ENCODE data around the gene MAPKAPK2. TPM values are rescaled to one million over a fixed set of nuclear protein-coding genes. Genes with fewer than 3 reads are reported as not detected.

Gene MAPKAPK2
- total RNA-seq, 2 donors from 2014 or later = 27.1 to 67.0 TPM

- intact Hi-C loops (cut with DNase I) = no loop called here
- H3K4me1 ChIP-seq (replicated peaks) = no peaks in the 10 kb centered on the region
- WGBS = 90% methylated on average over 7 of the region's 7 CpGs
- DNase-seq (ENCODE audit: low spot score) = no peak
- TF ChIP-seq CTCF (IDR thresholded peaks at IDR 0.05) = no peak
- TF ChIP-seq POLR2A (IDR thresholded peaks at IDR 0.05) = no peak
- no peak for TF ChIP-seq POLR2AphosphoS5 (IDR thresholded peaks at IDR 0.05)
- no peaks in the 10 kb centered on the region for H3K27me3 ChIP-seq (replicated peaks; ENCODE audit: insufficient read depth)
- H3K27ac ChIP-seq = peak overlapping the region in 1 of 2 donors; percentile 22
- no peaks in the 10 kb centered on the region for H3K9me3 ChIP-seq
- H3K4me3 ChIP-seq = no peak overlapping the region
- no peaks in the 10 kb centered on the region for H3K36me3 ChIP-seq
Observed at GRCh38 chr1:206699000-206699586, 14.4 kb downstream of the MAPKAPK2 start.

- H3K27me3 ChIP-seq (replicated peaks; ENCODE audit: insufficient read depth) = no peaks in the 10 kb centered on the region
- intact Hi-C loops (cut with DNase I) = no loop called here
Observed at GRCh38 chr1:206699626-206700025, 14.9 kb downstream of the MAPKAPK2 start.

GRCh38 chr1:206700445-206701036 is 15.8 kb downstream of the MAPKAPK2 start:
- Histone ChIP-seq H3K4me3 (no peak overlapping the region), H3K27me3 (replicated peaks; ENCODE audit: insufficient read depth) (no peaks in the 10 kb centered on the region), H3K36me3 (no peaks in the 10 kb centered on the region), H3K27ac (peak overlapping the region in 1 of 2 donors; percentile 31), H3K4me1 (replicated peaks) (no peaks in the 10 kb centered on the region), H3K9me3 (no peaks in the 10 kb centered on the region)
- no peak for DNase-seq (ENCODE audit: low spot score)
- TF ChIP-seq CTCF (IDR thresholded peaks at IDR 0.05) (no peak), POLR2A (IDR thresholded peaks at IDR 0.05) (no peak), POLR2AphosphoS5 (IDR thresholded peaks at IDR 0.05) (no peak)
- intact Hi-C loops (cut with DNase I) = no loop called here
- 28% methylated on average over 2 of the region's 2 CpGs for WGBS

More at GRCh38 chr1:206699626-206700025, 14.9 kb downstream of the MAPKAPK2 start:
- no peaks in the 10 kb centered on the region for H3K9me3 ChIP-seq
- H3K4me3 ChIP-seq = no peak overlapping the region
- H3K4me1 ChIP-seq (replicated peaks) = no peaks in the 10 kb centered on the region
- peak overlapping the region in 1 of 2 donors; percentile 31 for H3K27ac ChIP-seq
- DNase-seq (ENCODE audit: low spot score) = no peak
- TF ChIP-seq POLR2AphosphoS5 (IDR thresholded peaks at IDR 0.05) (no peak), POLR2A (IDR thresholded peaks at IDR 0.05) (no peak), CTCF (IDR thresholded peaks at IDR 0.05) (no peak)
- 70% methylated on average over 4 of the region's 4 CpGs for WGBS
- H3K36me3 ChIP-seq = no peaks in the 10 kb centered on the region

DNA sequence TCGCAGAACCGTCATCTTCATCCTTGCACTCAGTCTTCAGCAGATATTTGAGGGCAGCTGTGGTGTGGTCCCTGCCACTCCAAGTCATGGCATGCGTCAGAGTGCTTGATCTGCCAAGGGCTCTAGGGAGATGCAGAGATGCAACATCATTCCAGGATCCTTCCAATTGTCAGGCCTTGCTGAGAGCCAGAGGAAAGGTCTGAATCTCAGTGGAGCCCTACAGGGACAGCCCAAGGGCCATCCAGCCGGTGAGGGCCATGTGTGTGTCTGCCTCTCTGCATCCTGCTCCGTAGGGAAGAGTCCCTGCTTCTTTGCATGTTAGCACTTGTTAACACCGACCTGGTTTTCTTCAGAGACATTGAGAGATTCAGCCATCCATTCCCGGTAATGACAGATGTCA is 17.6 kb downstream of the MAPKAPK2 start:
- intact Hi-C loops (cut with DNase I) = no loop called here
- WGBS = 69% methylated on average over 7 of the region's 7 CpGs
- TF ChIP-seq CTCF (IDR thresholded peaks at IDR 0.05) = no peak
- TF ChIP-seq POLR2A (IDR thresholded peaks at IDR 0.05) = no peak
- TF ChIP-seq POLR2AphosphoS5 (IDR thresholded peaks at IDR 0.05) = no peak

GRCh38 chr1:206702803-206703202 is 18.1 kb downstream of the MAPKAPK2 start:
- no peaks in the 10 kb centered on the region for H3K36me3 ChIP-seq
- TF ChIP-seq CTCF (IDR thresholded peaks at IDR 0.05) (no peak), POLR2AphosphoS5 (IDR thresholded peaks at IDR 0.05) (no peak), POLR2A (IDR thresholded peaks at IDR 0.05) (no peak)
- H3K4me3 ChIP-seq = no peak overlapping the region
- no peaks in the 10 kb centered on the region for H3K9me3 ChIP-seq
- no peaks in the 10 kb centered on the region for H3K27me3 ChIP-seq (replicated peaks; ENCODE audit: insufficient read depth)
- DNase-seq (ENCODE audit: low spot score) = no peak
- no peak overlapping the region for H3K27ac ChIP-seq
- 88% methylated on average over 1 of the region's 1 CpG for WGBS
- peaks cover 3% of the 10 kb centered on the region for H3K4me1 ChIP-seq (replicated peaks)
- intact Hi-C loops (cut with DNase I) = no loop called here

More for the DNA sequence above, 17.6 kb downstream of the MAPKAPK2 start:
- H3K27ac ChIP-seq = no peak overlapping the region
- DNase-seq (ENCODE audit: low spot score) = no peak
- H3K27me3 ChIP-seq (replicated peaks; ENCODE audit: insufficient read depth) = no peaks in the 10 kb centered on the region
- H3K36me3 ChIP-seq = no peaks in the 10 kb centered on the region
- H3K4me1 ChIP-seq (replicated peaks) = peaks cover 3% of the 10 kb centered on the region
- H3K9me3 ChIP-seq = no peaks in the 10 kb centered on the region
- H3K4me3 ChIP-seq = no peak overlapping the region
